ENCODE measurements around the gene XCL1. TPM values are rescaled to one million over a fixed set of nuclear protein-coding genes. Genes with fewer than 3 reads are reported as not detected.
"Not testable (repeated sequence)": the region's sequence is repeated elsewhere in the genome, so short reads cannot be mapped to it uniquely, and the experiment has no call there.

Gene XCL1
- total RNA-seq, 1 donor = not detected

GRCh38 chr1:168543840-168544498 is 32.4 kb upstream of the XCL1 start, which contains the start of gene XCL2:
Gene XCL2, minus strand, starts transcription at chr1:168543997. Its CDS starts 33 bp downstream, at chr1:168543964.
- DNase-seq (ENCODE audit: insufficient read length, low spot score, missing footprints); H2AFZ ChIP-seq (ENCODE audit: low read length); H4K20me1 ChIP-seq (ENCODE audit: insufficient read depth, low read length); H3K27me3 ChIP-seq (ENCODE audit: insufficient read depth, low read length); H3K79me2 ChIP-seq (ENCODE audit: insufficient read depth, low read length); H3K36me3 ChIP-seq (ENCODE audit: insufficient read depth, low read length); H3K4me1 ChIP-seq (ENCODE audit: insufficient read depth, low read length); H3K4me2 ChIP-seq (ENCODE audit: insufficient read depth, low read length); H3K9me3 ChIP-seq (ENCODE audit: low read depth, low read length); H3K4me3 ChIP-seq (ENCODE audit: insufficient read depth, low read length); H3K27ac ChIP-seq (ENCODE audit: low read depth, low read length): not testable (repeated sequence)

- H3K4me2 ChIP-seq (ENCODE audit: insufficient read depth, low read length); H4K20me1 ChIP-seq (ENCODE audit: insufficient read depth, low read length); H3K27me3 ChIP-seq (ENCODE audit: insufficient read depth, low read length); H3K4me3 ChIP-seq (ENCODE audit: insufficient read depth, low read length); H3K9me3 ChIP-seq (ENCODE audit: low read depth, low read length); H3K36me3 ChIP-seq (ENCODE audit: insufficient read depth, low read length); H3K27ac ChIP-seq (ENCODE audit: low read depth, low read length); H2AFZ ChIP-seq (ENCODE audit: low read length); H3K79me2 ChIP-seq (ENCODE audit: insufficient read depth, low read length); DNase-seq (ENCODE audit: insufficient read length, low spot score, missing footprints); H3K4me1 ChIP-seq (ENCODE audit: insufficient read depth, low read length): not testable (repeated sequence)
- peak; percentile 44 for TF ChIP-seq CTCF (IDR thresholded peaks at IDR 0.05; ENCODE audit: extremely low read depth, low read depth, low read length)
These were observed 30.5 kb upstream of the XCL1 start for GRCh38 chr1:168545678-168546552.

GRCh38 chr1:168546553-168546895 is 29.9 kb upstream of the XCL1 start:
- H3K27me3 ChIP-seq (ENCODE audit: insufficient read depth, low read length); H3K4me2 ChIP-seq (ENCODE audit: insufficient read depth, low read length); H3K79me2 ChIP-seq (ENCODE audit: insufficient read depth, low read length); H3K36me3 ChIP-seq (ENCODE audit: insufficient read depth, low read length); H2AFZ ChIP-seq (ENCODE audit: low read length); H3K27ac ChIP-seq (ENCODE audit: low read depth, low read length); H4K20me1 ChIP-seq (ENCODE audit: insufficient read depth, low read length); DNase-seq (ENCODE audit: insufficient read length, low spot score, missing footprints); H3K9me3 ChIP-seq (ENCODE audit: low read depth, low read length); H3K4me3 ChIP-seq (ENCODE audit: insufficient read depth, low read length); H3K4me1 ChIP-seq (ENCODE audit: insufficient read depth, low read length): not testable (repeated sequence)

GRCh38 chr1:168550971-168551370 is 25.4 kb upstream of the XCL1 start:
- no peaks in the 10 kb centered on the region for H3K79me2 ChIP-seq (ENCODE audit: insufficient read depth, low read length)
- no peaks in the 10 kb centered on the region for H3K9me3 ChIP-seq (ENCODE audit: low read depth, low read length)
- H3K27ac ChIP-seq (ENCODE audit: low read depth, low read length) = no peak overlapping the region
- no peak overlapping the region for H3K4me3 ChIP-seq (ENCODE audit: insufficient read depth, low read length)
- H3K4me2 ChIP-seq (ENCODE audit: insufficient read depth, low read length) = no peak overlapping the region
- no peaks in the 10 kb centered on the region for H3K27me3 ChIP-seq (ENCODE audit: insufficient read depth, low read length)
- H4K20me1 ChIP-seq (ENCODE audit: insufficient read depth, low read length) = no peaks in the 10 kb centered on the region
- DNase-seq (ENCODE audit: insufficient read length, low spot score, missing footprints) = no peak
- no peak overlapping the region for H2AFZ ChIP-seq (ENCODE audit: low read length)
- no peaks in the 10 kb centered on the region for H3K4me1 ChIP-seq (ENCODE audit: insufficient read depth, low read length)
- no peak for TF ChIP-seq CTCF (IDR thresholded peaks at IDR 0.05; ENCODE audit: extremely low read depth, low read depth, low read length)
- no peaks in the 10 kb centered on the region for H3K36me3 ChIP-seq (ENCODE audit: insufficient read depth, low read length)

- DNase-seq (ENCODE audit: insufficient read length, low spot score, missing footprints) = no peak
- H3K36me3 ChIP-seq (ENCODE audit: insufficient read depth, low read length) = no peaks in the 10 kb centered on the region
- no peaks in the 10 kb centered on the region for H4K20me1 ChIP-seq (ENCODE audit: insufficient read depth, low read length)
- H3K79me2 ChIP-seq (ENCODE audit: insufficient read depth, low read length) = no peaks in the 10 kb centered on the region
- H3K27ac ChIP-seq (ENCODE audit: low read depth, low read length) = no peak overlapping the region
- no peaks in the 10 kb centered on the region for H3K9me3 ChIP-seq (ENCODE audit: low read depth, low read length)
- no peak overlapping the region for H2AFZ ChIP-seq (ENCODE audit: low read length)
- no peak overlapping the region for H3K4me3 ChIP-seq (ENCODE audit: insufficient read depth, low read length)
- no peak for TF ChIP-seq CTCF (IDR thresholded peaks at IDR 0.05; ENCODE audit: extremely low read depth, low read depth, low read length)
- H3K27me3 ChIP-seq (ENCODE audit: insufficient read depth, low read length) = no peaks in the 10 kb centered on the region
- H3K4me2 ChIP-seq (ENCODE audit: insufficient read depth, low read length) = no peak overlapping the region
- H3K4me1 ChIP-seq (ENCODE audit: insufficient read depth, low read length) = no peaks in the 10 kb centered on the region
These were observed 24.7 kb upstream of the XCL1 start for GRCh38 chr1:168551688-168552087.
